ENCODE measurements around the gene RASSF3. TPM values are rescaled to one million over a fixed set of nuclear protein-coding genes. Genes with fewer than 3 reads are reported as not detected.

RASSF3 gene
- polyA plus RNA-seq, 1 donor (not counting 4 experiments of a cell fraction or from before 2014, with no cell fraction given): 9.6 TPM

DNA sequence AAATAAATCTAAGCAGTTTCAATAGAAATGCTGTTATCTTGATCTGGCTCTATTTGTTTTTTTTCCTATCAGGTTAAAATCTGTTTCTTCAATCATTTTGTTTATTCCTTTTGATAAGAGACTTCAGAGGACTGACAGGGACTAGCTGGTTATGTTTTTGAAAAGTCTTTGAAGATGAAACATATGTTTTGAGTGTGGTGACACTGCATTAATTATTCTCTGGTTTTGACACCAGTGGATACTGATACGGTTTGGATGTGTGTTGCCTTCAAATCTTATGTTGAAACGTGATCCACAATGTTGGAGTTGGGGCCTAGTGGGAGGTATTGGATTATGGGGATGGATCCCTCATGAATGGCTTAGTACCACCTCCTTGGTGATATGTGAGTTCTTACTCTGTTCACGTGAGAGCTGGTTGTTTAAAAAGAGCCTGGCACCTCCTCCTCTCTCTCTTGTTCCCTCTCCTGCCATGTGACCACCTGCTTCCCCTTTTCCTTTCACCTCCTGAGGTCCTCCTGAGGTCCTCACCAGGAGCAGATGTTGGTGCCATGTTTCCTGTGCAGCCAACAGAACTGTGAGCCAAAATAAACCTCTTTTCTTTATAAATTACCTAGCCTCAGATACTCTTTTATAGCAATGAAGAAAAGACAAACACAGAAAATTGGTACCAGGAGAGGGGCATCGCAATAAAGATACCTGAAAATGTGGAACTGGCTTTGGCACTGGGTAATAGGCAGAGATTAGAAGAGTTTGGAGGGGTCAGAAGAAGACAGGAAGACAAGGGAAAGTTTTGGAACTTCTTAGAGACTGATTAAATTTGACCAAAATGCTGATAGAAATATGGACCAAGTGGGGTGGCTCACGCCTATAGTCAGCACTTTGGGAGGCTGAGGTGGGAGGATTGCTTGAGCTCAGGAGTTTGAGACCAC is 23.0 kb downstream of the RASSF3 start:
- Histone ChIP-seq H3K9ac (ENCODE audit: control insufficient read depth, extremely low read depth, insufficient read depth, low read length) (no peak overlapping the region), H3K4me3 (ENCODE audit: control insufficient read depth in 2 of 3, extremely low read depth in 1 of 3, insufficient read depth in 2 of 3, low read depth in 1 of 3, low read length in 3 of 3) (no peak overlapping the region), H3K9me3 (ENCODE audit: control insufficient read depth, low read depth, low read length) (no peaks in the 10 kb centered on the region), H3K4me2 (ENCODE audit: control insufficient read depth, extremely low read depth, insufficient read depth, low read depth, low read length) (no peak overlapping the region), H3K27ac (ENCODE audit: control insufficient read depth, insufficient read depth, low read length) (no peak overlapping the region), H3K9me1 (ENCODE audit: control insufficient read depth, extremely low read depth, insufficient read depth, low read length) (no peaks in the 10 kb centered on the region), H3K4me1 (ENCODE audit: control insufficient read depth, extremely low read depth, insufficient read depth, low read length) (peaks cover 9% of the 10 kb centered on the region), H4K20me1 (ENCODE audit: control insufficient read depth, extremely low read depth, insufficient read depth, low read length) (no peaks in the 10 kb centered on the region), H2AFZ (ENCODE audit: control insufficient read depth, low read length) (no peak overlapping the region), H3K27me3 (ENCODE audit: control insufficient read depth, extremely low read depth, insufficient read depth, low read length) (no peaks in the 10 kb centered on the region), H3K79me2 (ENCODE audit: control insufficient read depth, insufficient read depth, low read length) (peaks cover 22% of the 10 kb centered on the region), H3K36me3 (ENCODE audit: control insufficient read depth in 2 of 2, extremely low read depth in 1 of 2, insufficient read depth in 2 of 2, low read length in 2 of 2) (no peaks in the 10 kb centered on the region)
- FAIRE-seq (no peak), DNase-seq (ENCODE audit: low read depth, low spot score) (no peak)
- no peak for TF ChIP-seq EZH2 (IDR thresholded peaks at IDR 0.05; ENCODE audit: low read length)
- TF ChIP-seq, protein P1, sequence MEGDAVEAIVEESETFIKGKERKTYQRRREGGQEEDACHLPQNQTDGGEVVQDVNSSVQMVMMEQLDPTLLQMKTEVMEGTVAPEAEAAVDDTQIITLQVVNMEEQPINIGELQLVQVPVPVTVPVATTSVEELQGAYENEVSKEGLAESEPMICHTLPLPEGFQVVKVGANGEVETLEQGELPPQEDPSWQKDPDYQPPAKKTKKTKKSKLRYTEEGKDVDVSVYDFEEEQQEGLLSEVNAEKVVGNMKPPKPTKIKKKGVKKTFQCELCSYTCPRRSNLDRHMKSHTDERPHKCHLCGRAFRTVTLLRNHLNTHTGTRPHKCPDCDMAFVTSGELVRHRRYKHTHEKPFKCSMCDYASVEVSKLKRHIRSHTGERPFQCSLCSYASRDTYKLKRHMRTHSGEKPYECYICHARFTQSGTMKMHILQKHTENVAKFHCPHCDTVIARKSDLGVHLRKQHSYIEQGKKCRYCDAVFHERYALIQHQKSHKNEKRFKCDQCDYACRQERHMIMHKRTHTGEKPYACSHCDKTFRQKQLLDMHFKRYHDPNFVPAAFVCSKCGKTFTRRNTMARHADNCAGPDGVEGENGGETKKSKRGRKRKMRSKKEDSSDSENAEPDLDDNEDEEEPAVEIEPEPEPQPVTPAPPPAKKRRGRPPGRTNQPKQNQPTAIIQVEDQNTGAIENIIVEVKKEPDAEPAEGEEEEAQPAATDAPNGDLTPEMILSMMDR (optimal IDR thresholded peaks at IDR 0.05 in 1 of 3, IDR thresholded peaks at IDR 0.05 in 1 of 3, conservative IDR thresholded peaks at IDR 0.05 in 1 of 3; ENCODE audit: extremely low read depth in 1 of 3, insufficient read depth in 2 of 3, low read length in 3 of 3): no peak
- dilution Hi-C loops (cut with MboI; ENCODE audit: extremely low pct_ligation_motif_present, low sequenced_read_pairs): no loop called here

DNA sequence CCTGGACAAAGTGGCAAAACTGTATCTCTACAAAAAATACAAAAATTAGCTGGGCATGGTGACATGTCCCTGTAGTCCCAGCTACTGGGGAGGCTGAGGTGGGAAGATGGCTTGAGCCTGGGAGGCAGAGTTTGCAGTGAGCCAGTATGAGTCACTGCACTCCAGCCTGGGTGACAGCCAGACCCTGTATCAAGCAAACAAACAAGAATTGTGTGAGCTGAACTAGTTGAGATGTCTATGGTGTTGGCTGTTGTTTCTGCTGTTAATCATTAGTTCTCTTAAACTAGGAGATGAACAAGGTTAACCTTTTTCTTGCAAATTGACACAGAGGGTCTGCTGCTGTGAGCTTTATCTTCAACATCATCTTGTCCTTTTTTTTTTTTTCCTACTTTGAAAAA is 23.6 kb downstream of the RASSF3 start:
- Histone ChIP-seq H3K27ac (ENCODE audit: control insufficient read depth, insufficient read depth, low read length) (no peak overlapping the region), H2AFZ (ENCODE audit: control insufficient read depth, low read length) (no peak overlapping the region)
- no peak for DNase-seq (ENCODE audit: low read depth, low spot score)

More for the DNA sequence above, 23.6 kb downstream of the RASSF3 start:
- peak; percentile 74 for FAIRE-seq
- Histone ChIP-seq H3K4me1 (ENCODE audit: control insufficient read depth, extremely low read depth, insufficient read depth, low read length) (peaks cover 9% of the 10 kb centered on the region), H4K20me1 (ENCODE audit: control insufficient read depth, extremely low read depth, insufficient read depth, low read length) (no peaks in the 10 kb centered on the region), H3K9ac (ENCODE audit: control insufficient read depth, extremely low read depth, insufficient read depth, low read length) (no peak overlapping the region), H3K36me3 (ENCODE audit: control insufficient read depth in 2 of 2, extremely low read depth in 1 of 2, insufficient read depth in 2 of 2, low read length in 2 of 2) (no peaks in the 10 kb centered on the region), H3K9me1 (ENCODE audit: control insufficient read depth, extremely low read depth, insufficient read depth, low read length) (no peaks in the 10 kb centered on the region), H3K9me3 (ENCODE audit: control insufficient read depth, low read depth, low read length) (no peaks in the 10 kb centered on the region), H3K4me2 (ENCODE audit: control insufficient read depth, extremely low read depth, insufficient read depth, low read depth, low read length) (no peak overlapping the region), H3K4me3 (ENCODE audit: control insufficient read depth in 2 of 3, extremely low read depth in 1 of 3, insufficient read depth in 2 of 3, low read depth in 1 of 3, low read length in 3 of 3) (no peak overlapping the region), H3K79me2 (ENCODE audit: control insufficient read depth, insufficient read depth, low read length) (peaks cover 24% of the 10 kb centered on the region), H3K27me3 (ENCODE audit: control insufficient read depth, extremely low read depth, insufficient read depth, low read length) (no peaks in the 10 kb centered on the region)
- TF ChIP-seq, protein P1 (optimal IDR thresholded peaks at IDR 0.05 in 1 of 3, IDR thresholded peaks at IDR 0.05 in 1 of 3, conservative IDR thresholded peaks at IDR 0.05 in 1 of 3; ENCODE audit: extremely low read depth in 1 of 3, insufficient read depth in 2 of 3, low read length in 3 of 3): no peak
- no peak for TF ChIP-seq EZH2 (IDR thresholded peaks at IDR 0.05; ENCODE audit: low read length)
- dilution Hi-C loops (cut with MboI; ENCODE audit: extremely low pct_ligation_motif_present, low sequenced_read_pairs): no loop called here

All from keratinocyte (primary cell).